ENCODE measurements around the gene CDK5RAP2. TPM values are rescaled to one million over a fixed set of nuclear protein-coding genes. Genes with fewer than 3 reads are reported as not detected.
A peak's percentile ranks its signal among the peaks of the same experiment; 100 is the strongest.

Gene CDK5RAP2
- total RNA-seq, 1 donor from 2014 or later: 40.4 TPM

GRCh38 chr9:120369608-120370220 lies 210.3 kb downstream of the CDK5RAP2 start:
- peaks cover 19% of the 10 kb centered on the region for H3K4me1 Mint-ChIP-seq (ENCODE audit: low read depth)
- H3K4me3 Mint-ChIP-seq (ENCODE audit: unreplicated experiment): no peak overlapping the region
- peaks cover 3% of the 10 kb centered on the region for H3K36me3 Mint-ChIP-seq (ENCODE audit: low read depth)
- no peak for TF ChIP-seq CTCF (IDR thresholded peaks at IDR 0.05)
- no peak for DNase-seq (ENCODE audit: low spot score)
- peaks cover 3% of the 10 kb centered on the region for H3K9me3 Mint-ChIP-seq (ENCODE audit: low read depth)
- no peaks in the 10 kb centered on the region for H3K27me3 Mint-ChIP-seq (ENCODE audit: low read depth)
- H3K27ac Mint-ChIP-seq (ENCODE audit: unreplicated experiment): no peak overlapping the region

GRCh38 chr9:120368799-120369198 lies 211.2 kb downstream of the CDK5RAP2 start:
- Mint-ChIP-seq H3K4me1 (ENCODE audit: low read depth) (peaks cover 19% of the 10 kb centered on the region), H3K36me3 (ENCODE audit: low read depth) (peaks cover 3% of the 10 kb centered on the region), H3K27me3 (ENCODE audit: low read depth) (no peaks in the 10 kb centered on the region), H3K9me3 (ENCODE audit: low read depth) (peaks cover 3% of the 10 kb centered on the region), H3K27ac (ENCODE audit: unreplicated experiment) (no peak overlapping the region), H3K4me3 (ENCODE audit: unreplicated experiment) (no peak overlapping the region)
- TF ChIP-seq CTCF (IDR thresholded peaks at IDR 0.05): no peak
- DNase-seq (ENCODE audit: low spot score): no peak

GRCh38 chr9:120366644-120367019 lies 213.3 kb downstream of the CDK5RAP2 start:
- Mint-ChIP-seq H3K36me3 (ENCODE audit: low read depth) (no peaks in the 10 kb centered on the region), H3K9me3 (ENCODE audit: low read depth) (peaks cover 3% of the 10 kb centered on the region), H3K27ac (ENCODE audit: unreplicated experiment) (peak overlapping the region; percentile 53), H3K27me3 (ENCODE audit: low read depth) (no peaks in the 10 kb centered on the region), H3K4me3 (ENCODE audit: unreplicated experiment) (no peak overlapping the region), H3K4me1 (ENCODE audit: low read depth) (peaks cover 23% of the 10 kb centered on the region)
- no peak for DNase-seq (ENCODE audit: low spot score)
- TF ChIP-seq CTCF (IDR thresholded peaks at IDR 0.05): peak; percentile 72

- H3K27me3 Mint-ChIP-seq (ENCODE audit: low read depth): no peaks in the 10 kb centered on the region
- no peak overlapping the region for H3K4me3 Mint-ChIP-seq (ENCODE audit: unreplicated experiment)
- H3K9me3 Mint-ChIP-seq (ENCODE audit: low read depth): peaks cover 3% of the 10 kb centered on the region
- H3K27ac Mint-ChIP-seq (ENCODE audit: unreplicated experiment): no peak overlapping the region
- peaks cover 23% of the 10 kb centered on the region for H3K4me1 Mint-ChIP-seq (ENCODE audit: low read depth)
- no peaks in the 10 kb centered on the region for H3K36me3 Mint-ChIP-seq (ENCODE audit: low read depth)
- no peak for DNase-seq (ENCODE audit: low spot score)
- no peak for TF ChIP-seq CTCF (IDR thresholded peaks at IDR 0.05)
Measured at GRCh38 chr9:120365386-120365785, 214.6 kb downstream of the CDK5RAP2 start.

GRCh38 chr9:120363697-120364096 lies 216.3 kb downstream of the CDK5RAP2 start:
- H3K4me1 Mint-ChIP-seq (ENCODE audit: low read depth): peaks cover 18% of the 10 kb centered on the region
- H3K4me3 Mint-ChIP-seq (ENCODE audit: unreplicated experiment): no peak overlapping the region
- no peak for DNase-seq (ENCODE audit: low spot score)

More at GRCh38 chr9:120363697-120364096, 216.3 kb downstream of the CDK5RAP2 start:
- Mint-ChIP-seq H3K9me3 (ENCODE audit: low read depth) (peaks cover 3% of the 10 kb centered on the region), H3K27me3 (ENCODE audit: low read depth) (no peaks in the 10 kb centered on the region), H3K27ac (ENCODE audit: unreplicated experiment) (no peak overlapping the region), H3K36me3 (ENCODE audit: low read depth) (no peaks in the 10 kb centered on the region)
- TF ChIP-seq CTCF (IDR thresholded peaks at IDR 0.05): no peak
